Psoas muscle (tissue), 8 donors: ENCODE results near the gene OGA. TPM values are rescaled to one million over a fixed set of nuclear protein-coding genes. Genes with fewer than 3 reads are reported as not detected.

Experiments
- ATAC-seq, 4 donors: fragments of 200-7000 bp; cut with Tn5 transposase; one replicate each; pipeline ENCODE4 v1.9.1; 2020; ENCODE audit warnings: moderate library complexity in 3 of 4, mild to moderate bottlenecking in 2 of 4
- DNase-seq, 2 donors: peaks; one replicate each; pipeline ENCODE4 v3.0.0-alpha.2; 2020
- H3K27ac ChIP-seq: fragments of 200-600 bp; one replicate; pipeline ENCODE4 v1.8.0; 2022
- H3K27me3 ChIP-seq, 3 donors: fragments of 200-600 bp in 1 of 3; one replicate each; pipeline versions ENCODE4 v1.6.1 to v1.8.0; 2013 to 2022; ENCODE audit warnings: low read length in 2 of 3, mild to moderate bottlenecking in 2 of 3, moderate library complexity in 1 of 3; ENCODE audit not compliant: insufficient read depth in 3 of 3
- H3K36me3 ChIP-seq, 2 donors: fragments of 200-600 bp in 1 of 2; one replicate each; pipeline versions ENCODE4 v1.6.1 to v1.8.0; 2013 to 2022; ENCODE audit warnings: low read depth in 1 of 2, mild to moderate bottlenecking in 1 of 2, moderate library complexity in 1 of 2; ENCODE audit not compliant: insufficient read depth in 1 of 2
- H3K4me1 ChIP-seq: fragments of 200-600 bp; one replicate; pipeline ENCODE4 v1.8.0; 2022
- H3K4me3 ChIP-seq: fragments of 200-600 bp; one replicate; pipeline ENCODE4 v1.8.0; 2022; ENCODE audit warnings: mild to moderate bottlenecking
- H3K9me3 ChIP-seq: fragments of 200-600 bp; one replicate; pipeline ENCODE4 v1.8.0; 2022
- CTCF ChIP-seq: fragments of 200-600 bp; IDR thresholded peaks from one replicate; pipeline ENCODE4 v1.8.0; 2022; ENCODE audit warnings: antibody characterized with exemption
- WGBS, 3 donors: extraction: QIAGEN DNeasy Blood & Tissue Kit; methylation state at CpG; one replicate each; pipeline versions ENCODE4 v1.1.6 to v1.1.7; 2013; 5-methylcytosine and 5-hydroxymethylcytosine counted together
- intact Hi-C, 2 donors: fragments of 100-400 bp; cut with DNase I; formaldehyde crosslinking; loops; one replicate each; pipeline versions ENCODE4 v1.11.0 to v1.14.2; 2022
- polyA plus RNA-seq, 3 donors: library from polyadenylated mRNA; stranded (reverse); fragments of 200-250 nt; gene quantifications; one replicate each; pipeline ENCODE4 v1.2.3, GENCODE V29; 2013
- total RNA-seq, 4 donors: library from RNA; stranded (reverse); fragmentation: NEBNext Ultra II Directional in 2 of 4; extraction: Animal tissue kit (Norgen Biotek cat#: 25700) in 2 of 4; gene quantifications; one replicate each; pipeline versions ENCODE4 v1.2.1 to v1.2.4, GENCODE V29; 2021 to 2023
- donor health status: healthy with polysubstance abuse.
- donor health status: DM: no; HTN: no; CAD: no; lungs with moderate emphysema.
- donor health status: Bipolar disorder and iron deficiency.
- donor health status: healthy.
- donor health status: DM: yes; HTN: yes; CAD: no.
- donor health status: DM: no; HTN: no; CAD: no.
- donor health status: DM: no; HTN: no; CAD: no.
- donor health status: DM: yes; HTN: yes; CAD: no.

The OGA gene
- total and polyA plus RNA-seq, 7 donors, result 12.0 to 59.8 (median 56.2) TPM

DNA sequence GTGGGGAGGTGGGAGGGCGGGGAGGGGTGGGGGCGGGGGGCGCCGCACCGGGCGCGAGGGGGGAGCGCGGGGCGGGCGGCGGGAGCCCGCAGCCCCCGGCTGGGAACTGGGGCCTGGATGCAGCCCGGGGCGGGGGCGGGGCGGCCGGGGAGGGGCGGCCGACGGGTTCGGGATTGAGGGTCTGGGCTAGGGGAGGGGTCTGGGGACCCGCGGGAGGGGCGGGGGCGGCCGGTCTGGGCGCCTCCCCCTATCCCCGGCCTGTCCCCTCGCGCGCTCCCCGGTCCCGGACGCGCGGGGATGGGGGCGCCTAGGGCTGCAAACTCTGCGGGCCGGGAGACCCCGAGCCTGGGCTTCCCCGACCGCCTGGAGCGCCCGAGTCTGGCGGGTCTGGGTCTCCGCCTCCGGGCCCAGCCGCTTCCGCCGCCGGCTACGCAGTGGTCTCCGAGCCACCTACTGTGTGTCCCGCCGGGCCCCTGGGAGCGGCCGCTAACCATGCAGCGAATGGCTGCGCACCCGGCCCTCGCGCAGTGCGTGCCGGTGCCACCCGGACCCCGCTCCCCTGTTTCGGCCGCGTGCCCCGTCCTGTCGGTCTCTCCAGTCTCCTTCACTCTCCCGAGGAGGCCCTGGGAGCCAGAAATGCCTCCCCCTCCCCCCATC, 42.0 kb downstream of the OGA start:
- Histone ChIP-seq H3K27me3 (peaks cover 0 to 82% (median 34%) of the 10 kb centered on the region in 3 donors), H3K36me3 (no peaks in the 10 kb centered on the region), H3K4me1 (peaks cover 15% of the 10 kb centered on the region), H3K27ac (no peak overlapping the region), H3K9me3 (no peaks in the 10 kb centered on the region), H3K4me3 (peak overlapping the region; percentile 51)
- no peak for ATAC-seq
- WGBS, 3 donors, result 11 to 20% (median 14%) methylated on average over 20 to 54 of the region's 74 CpGs
- intact Hi-C loops, result no loop called here
- TF ChIP-seq CTCF, result no peak
- DNase-seq, result no peak

GRCh38 chr10:101775273-101776160, 42.7 kb downstream of the OGA start, which contains the start of gene FGF8:
Gene FGF8, minus strand, starts transcription at chr10:101776114. Its CDS starts 214 bp downstream, at chr10:101775900.
- DNase-seq, result no peak
- no peak for ATAC-seq
- Histone ChIP-seq H3K4me1 (peaks cover 11% of the 10 kb centered on the region), H3K9me3 (no peaks in the 10 kb centered on the region), H3K36me3 (no peaks in the 10 kb centered on the region), H3K27ac (no peak within 1 kb of the TSS), H3K27me3 (peaks cover 0 to 90% (median 37%) of the 10 kb centered on the region in 3 donors), H3K4me3 (peak within 1 kb of the TSS; percentile 51)
- 1 to 2% (median 1%) methylated on average over 50 to 98 of the region's 98 CpGs for WGBS, 3 donors
- intact Hi-C loops, result no loop called here
- no peak for TF ChIP-seq CTCF

- no peak overlapping the region for H3K27ac ChIP-seq
- intact Hi-C loops, result no loop called here
- H3K9me3 ChIP-seq, result no peaks in the 10 kb centered on the region
- peak overlapping the region; percentile 51 for H3K4me3 ChIP-seq
- WGBS, 3 donors, result 13 to 18% (median 17%) methylated on average over 32 of the region's 32 CpGs
- ATAC-seq, result no peak
- peaks cover 5% of the 10 kb centered on the region for H3K4me1 ChIP-seq
- no peak for DNase-seq
- no peaks in the 10 kb centered on the region for H3K36me3 ChIP-seq
- no peak for TF ChIP-seq CTCF
- peaks cover 0 to 94% (median 37%) of the 10 kb centered on the region in 3 donors for H3K27me3 ChIP-seq
These were observed 43.5 kb downstream of the OGA start for GRCh38 chr10:101774589-101775272.

DNA sequence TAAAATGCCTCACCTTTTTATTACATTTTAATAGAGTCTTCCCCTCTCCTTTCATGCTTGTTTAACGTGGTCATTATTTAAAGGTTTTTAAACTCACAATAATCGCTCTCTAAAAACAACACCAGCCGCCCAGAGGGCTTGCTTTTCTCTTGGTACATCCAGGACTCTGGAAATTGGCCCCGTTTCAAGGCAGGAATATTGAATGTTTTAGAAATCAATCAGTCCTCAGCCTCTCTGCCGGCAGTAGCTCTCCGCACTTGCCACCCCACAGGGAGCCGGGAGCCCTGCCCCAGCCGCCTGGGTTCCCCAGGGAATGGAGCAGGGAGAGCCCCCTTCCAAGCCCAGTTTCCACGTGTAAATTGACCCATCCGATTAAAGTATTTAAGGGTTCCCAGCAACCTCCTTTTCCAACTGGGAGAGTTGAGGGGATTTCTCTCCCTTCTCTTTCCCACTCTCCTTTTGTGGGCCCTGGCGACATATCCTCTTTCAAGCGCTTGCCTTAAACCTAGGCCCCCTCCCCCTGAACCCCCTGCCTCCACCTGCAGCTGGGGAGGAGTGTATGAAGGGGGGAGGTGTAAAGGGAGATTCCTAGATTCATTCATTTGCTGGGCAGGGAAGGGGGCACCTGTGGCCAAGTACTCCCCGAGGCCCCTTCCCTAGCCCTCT, 44.2 kb downstream of the OGA start:
- Histone ChIP-seq H3K36me3 (no peaks in the 10 kb centered on the region), H3K4me1 (peaks cover under 1% of the 10 kb centered on the region), H3K27me3 (peaks cover 0 to 87% (median 34%) of the 10 kb centered on the region in 3 donors), H3K4me3 (no peak overlapping the region), H3K9me3 (no peaks in the 10 kb centered on the region), H3K27ac (no peak overlapping the region)
- intact Hi-C loops, result no loop called here
- ATAC-seq (no peak), DNase-seq (no peak)
- no peak for TF ChIP-seq CTCF
- 25 to 29% (median 28%) methylated on average over 13 of the region's 13 CpGs for WGBS, 3 donors
